HG03565 (cell line): ENCODE results near the gene PCDH15.
"Not testable (repeated sequence)": the region's sequence is repeated elsewhere in the genome, so short reads cannot be mapped to it uniquely, and the experiment has no call there.

ENCODE experiments used
- ATAC-seq: cut with Tn5 transposase; IDR thresholded peaks from one replicate; pipeline ENCODE4 v1.9.1; 2021; ENCODE audit warnings: mild to moderate bottlenecking, moderate library complexity; ENCODE audit not compliant: unreplicated experiment

Gene PCDH15

GRCh38 chr10:54010337-54010933 is 790.6 kb downstream of the PCDH15 start:
- ATAC-seq: no peak

- no peak for ATAC-seq
These were observed 791.4 kb downstream of the PCDH15 start for GRCh38 chr10:54009672-54010071.

- no peak for ATAC-seq
These were observed 799.0 kb downstream of the PCDH15 start for GRCh38 chr10:54002077-54002476.

GRCh38 chr10:53997953-53998352 is 803.1 kb downstream of the PCDH15 start:
- no peak for ATAC-seq

- ATAC-seq: no peak
These were observed 810.2 kb downstream of the PCDH15 start for GRCh38 chr10:53990799-53991238.

- no peak for ATAC-seq
These were observed 817.6 kb downstream of the PCDH15 start for GRCh38 chr10:53983431-53983830.

GRCh38 chr10:53980210-53980609 is 820.8 kb downstream of the PCDH15 start:
- ATAC-seq: no peak

- no peak for ATAC-seq
These were observed 822.7 kb downstream of the PCDH15 start for GRCh38 chr10:53978301-53978700.

- no peak for ATAC-seq
These were observed 823.8 kb downstream of the PCDH15 start for GRCh38 chr10:53977267-53977666.

- no peak for ATAC-seq
These were observed 843.6 kb downstream of the PCDH15 start for GRCh38 chr10:53957401-53957800.

- ATAC-seq: no peak
These were observed 845.9 kb downstream of the PCDH15 start for GRCh38 chr10:53955091-53955490.

- ATAC-seq: no peak
These were observed 848.1 kb downstream of the PCDH15 start for GRCh38 chr10:53952698-53953630.

- no peak for ATAC-seq
These were observed 861.4 kb downstream of the PCDH15 start for GRCh38 chr10:53939654-53940053.

GRCh38 chr10:53930648-53931047 is 870.4 kb downstream of the PCDH15 start:
- ATAC-seq: no peak

GRCh38 chr10:53924051-53924700 is 876.9 kb downstream of the PCDH15 start:
- ATAC-seq: not testable (repeated sequence)

- ATAC-seq: no peak
These were observed 882.3 kb downstream of the PCDH15 start for GRCh38 chr10:53918755-53919154.

- ATAC-seq: no peak
These were observed 891.2 kb downstream of the PCDH15 start for GRCh38 chr10:53909791-53910190.

GRCh38 chr10:53904506-53905241 is 896.4 kb downstream of the PCDH15 start:
- no peak for ATAC-seq

GRCh38 chr10:53903756-53904155 is 897.3 kb downstream of the PCDH15 start:
- no peak for ATAC-seq

- no peak for ATAC-seq
These were observed 901.4 kb downstream of the PCDH15 start for GRCh38 chr10:53899463-53900160.
